IPS-18c (cell line): ENCODE results near the gene FRMD6.
A peak's percentile ranks its signal among the peaks of the same experiment; 100 is the strongest.

Experiments used
- H3K4me3 ChIP-seq: 2 replicates; pipeline ENCODE4 v1.7.0; 2013; ENCODE audit warnings: low read depth, mild to moderate bottlenecking, low read length, moderate library complexity; ENCODE audit not compliant: insufficient read depth
- H3K9me3 ChIP-seq: one replicate; pipeline ENCODE4 v1.6.1; 2013; ENCODE audit warnings: mild to moderate bottlenecking, low read length, moderate library complexity; ENCODE audit not compliant: control insufficient read depth, insufficient read depth

Gene FRMD6

DNA sequence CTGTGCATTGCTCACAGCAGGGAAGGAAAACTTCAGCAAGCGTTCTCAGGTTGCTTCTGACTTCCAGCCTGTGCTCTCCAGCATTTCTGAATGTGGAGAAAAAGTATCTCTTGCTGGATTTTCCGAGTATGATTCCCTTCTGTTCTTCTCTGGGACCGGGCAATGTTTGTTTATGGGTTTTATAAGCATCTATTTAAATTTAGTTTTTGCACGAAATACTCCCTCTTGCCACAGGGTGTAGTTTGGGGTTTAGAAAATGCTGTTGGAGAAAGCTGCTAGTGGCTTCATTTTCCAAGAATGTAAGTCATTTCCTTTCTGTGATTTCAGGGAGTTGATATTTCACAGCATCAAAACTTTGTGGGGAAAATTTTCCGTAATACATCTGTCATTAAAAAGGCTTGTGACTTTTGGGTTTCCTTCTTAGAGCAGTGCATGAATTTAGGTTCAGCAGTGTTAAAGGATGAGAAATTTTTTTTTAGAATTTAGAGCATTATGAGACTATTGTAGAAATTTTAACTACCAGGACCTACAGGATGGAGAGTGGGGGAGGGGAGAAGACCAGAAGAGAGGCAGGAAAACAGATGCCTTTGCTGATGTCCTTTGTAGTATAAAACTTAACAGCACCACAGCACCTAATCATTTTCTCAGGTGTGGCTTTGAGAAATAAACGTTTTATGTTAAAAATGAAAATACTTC, 1.5 kb downstream of the FRMD6 start:
- Histone ChIP-seq H3K9me3 (no peaks in the 10 kb centered on the region), H3K4me3 (peak overlapping the region; percentile 91)

DNA sequence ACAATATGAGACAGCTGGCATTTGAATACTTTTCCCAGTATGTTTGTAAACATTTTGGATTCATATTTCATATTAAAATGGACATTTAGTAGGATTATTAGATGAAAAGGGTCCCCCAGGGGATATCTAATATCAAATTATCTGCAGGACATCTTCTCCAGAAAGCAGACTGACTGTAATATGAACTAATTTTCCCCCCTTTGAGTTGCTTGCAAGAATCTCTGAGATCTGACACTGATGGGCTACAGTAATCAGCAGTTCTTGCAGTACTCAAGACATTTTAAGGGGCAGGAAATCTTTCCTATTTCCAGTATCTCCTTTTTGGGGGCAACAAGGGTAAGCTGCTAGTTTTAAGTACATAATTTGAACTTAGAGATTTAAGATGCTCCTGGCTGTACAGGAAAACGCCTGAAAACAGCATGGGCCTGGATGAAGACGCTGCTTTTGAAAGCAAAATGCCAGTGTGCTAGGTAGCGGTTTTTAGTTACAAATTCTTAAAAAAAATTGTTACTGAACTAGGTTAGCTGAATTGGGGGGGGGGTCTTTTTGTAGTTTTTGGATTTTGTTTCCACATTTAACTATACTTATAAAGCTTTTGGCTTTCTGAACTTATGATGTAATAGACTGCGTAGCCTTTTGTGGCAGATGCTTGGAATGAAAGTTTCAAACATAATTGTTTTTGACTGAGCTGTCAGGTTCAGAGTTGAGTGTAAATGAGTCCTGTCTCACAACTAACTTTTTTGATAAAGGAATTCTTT, 2.2 kb downstream of the FRMD6 start:
- Histone ChIP-seq H3K9me3 (no peaks in the 10 kb centered on the region), H3K4me3 (no peak overlapping the region)

DNA sequence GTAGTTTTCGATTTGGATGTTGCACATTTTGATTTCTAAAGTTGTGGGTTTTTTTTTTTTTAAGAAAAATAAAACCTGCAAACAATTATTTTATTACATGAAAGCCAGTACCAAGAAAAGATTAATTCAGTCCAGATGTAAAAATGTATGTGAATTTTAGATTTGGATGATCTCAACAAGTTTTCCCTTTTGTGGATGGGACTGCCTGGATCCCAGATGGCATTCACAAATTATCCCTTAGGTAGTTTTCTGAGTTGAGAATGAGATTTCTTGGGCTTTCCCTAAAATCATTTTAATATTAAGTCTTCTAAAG, 2.8 kb downstream of the FRMD6 start:
- H3K4me3 ChIP-seq = no peak overlapping the region

DNA sequence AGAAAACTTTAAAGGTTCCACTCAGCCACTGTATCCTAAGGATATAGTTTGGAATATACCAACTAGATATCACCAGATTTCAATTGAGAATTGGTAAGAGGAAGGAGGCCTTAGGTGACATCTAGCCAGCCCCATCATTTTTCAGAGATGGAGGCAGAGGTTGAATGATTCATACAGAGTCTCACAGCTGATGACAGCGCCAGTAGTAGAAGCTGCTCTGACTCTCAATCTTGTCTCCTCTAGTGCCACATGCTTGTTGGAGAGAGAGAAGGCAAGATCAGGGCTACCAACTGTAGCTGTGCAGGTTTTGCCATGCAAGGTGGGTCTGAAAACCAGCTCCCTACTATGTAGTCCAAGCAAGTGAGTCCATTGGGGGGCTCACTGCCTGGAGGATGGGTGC, 6.1 kb downstream of the FRMD6 start:
- Histone ChIP-seq H3K4me3 (no peak overlapping the region), H3K9me3 (no peaks in the 10 kb centered on the region)

More for the DNA sequence above, 2.8 kb downstream of the FRMD6 start:
- no peaks in the 10 kb centered on the region for H3K9me3 ChIP-seq

DNA sequence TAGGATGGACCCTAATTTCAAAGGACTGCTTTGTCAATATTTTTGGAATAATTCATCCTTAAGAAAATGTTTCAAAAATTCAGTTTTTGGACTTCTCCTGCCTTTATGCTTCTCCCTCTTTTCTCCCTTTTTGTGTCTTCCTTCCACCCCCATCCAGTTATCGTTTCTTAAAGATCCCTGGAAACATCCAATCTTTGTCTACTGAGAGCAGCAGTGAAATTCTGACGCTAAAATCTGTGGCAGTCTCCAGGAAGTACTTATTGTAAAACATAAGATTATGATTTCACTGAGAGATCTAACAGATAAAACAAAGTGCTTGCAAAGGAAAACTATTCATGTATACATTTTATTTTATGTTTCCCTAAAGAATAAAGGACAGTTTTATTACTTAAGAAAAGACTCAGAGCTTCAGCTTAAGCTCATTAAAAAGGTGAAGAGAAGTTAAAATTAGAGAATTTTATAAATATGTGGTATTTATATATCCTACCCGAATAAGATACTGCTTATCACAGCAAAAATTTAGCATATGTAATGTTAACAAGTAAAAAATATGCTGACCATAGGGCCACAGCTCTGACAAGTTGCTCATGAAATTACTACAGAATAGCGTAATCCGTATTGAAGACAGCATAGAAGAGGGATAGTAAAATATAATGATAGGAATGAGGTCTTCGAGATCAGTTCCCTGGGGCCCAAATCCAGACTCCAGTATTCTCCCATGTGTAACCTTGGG, 6.9 kb downstream of the FRMD6 start:
- Histone ChIP-seq H3K9me3 (no peaks in the 10 kb centered on the region), H3K4me3 (no peak overlapping the region)

DNA sequence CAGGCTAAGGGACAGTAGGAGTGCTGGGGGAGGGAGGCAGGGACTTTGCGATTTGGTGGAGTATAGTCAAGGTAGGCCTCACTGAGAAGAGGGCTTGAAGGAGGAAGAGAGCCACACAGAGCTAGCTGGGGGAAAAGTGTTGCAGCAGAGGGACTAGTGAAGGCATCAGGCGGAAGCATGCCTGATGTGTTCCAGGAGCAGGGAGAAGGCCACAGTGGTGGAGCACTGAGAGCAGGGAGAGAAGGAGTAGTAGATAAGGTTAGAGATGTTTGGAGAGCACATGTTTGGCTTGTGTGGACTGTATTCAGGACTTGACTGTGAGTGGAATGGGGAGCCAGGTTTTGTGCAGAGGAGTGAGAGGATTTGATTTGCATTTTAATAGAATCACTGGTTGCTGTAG, 9.0 kb downstream of the FRMD6 start:
- Histone ChIP-seq H3K4me3 (no peak overlapping the region), H3K9me3 (no peaks in the 10 kb centered on the region)

DNA sequence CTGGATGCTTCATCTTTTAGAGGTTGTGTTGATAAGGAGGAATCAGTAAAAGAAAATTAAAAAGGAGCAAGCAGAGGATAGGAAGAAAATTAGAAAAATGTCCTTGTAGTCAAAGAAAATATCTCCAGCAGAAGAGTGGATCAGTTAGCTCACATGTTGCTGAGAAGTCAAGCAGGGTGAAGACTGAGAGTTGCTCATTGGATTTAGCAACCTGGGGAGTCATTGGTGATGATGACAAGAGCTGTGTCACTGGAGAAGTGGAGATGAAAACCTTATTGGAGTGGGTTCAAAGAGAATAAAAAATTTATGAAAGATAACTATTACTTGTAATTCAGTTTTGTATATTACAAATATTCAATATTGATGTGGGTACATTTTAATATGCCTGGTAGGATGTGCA, 9.8 kb downstream of the FRMD6 start:
- no peak overlapping the region for H3K4me3 ChIP-seq
- H3K9me3 ChIP-seq = no peaks in the 10 kb centered on the region

DNA sequence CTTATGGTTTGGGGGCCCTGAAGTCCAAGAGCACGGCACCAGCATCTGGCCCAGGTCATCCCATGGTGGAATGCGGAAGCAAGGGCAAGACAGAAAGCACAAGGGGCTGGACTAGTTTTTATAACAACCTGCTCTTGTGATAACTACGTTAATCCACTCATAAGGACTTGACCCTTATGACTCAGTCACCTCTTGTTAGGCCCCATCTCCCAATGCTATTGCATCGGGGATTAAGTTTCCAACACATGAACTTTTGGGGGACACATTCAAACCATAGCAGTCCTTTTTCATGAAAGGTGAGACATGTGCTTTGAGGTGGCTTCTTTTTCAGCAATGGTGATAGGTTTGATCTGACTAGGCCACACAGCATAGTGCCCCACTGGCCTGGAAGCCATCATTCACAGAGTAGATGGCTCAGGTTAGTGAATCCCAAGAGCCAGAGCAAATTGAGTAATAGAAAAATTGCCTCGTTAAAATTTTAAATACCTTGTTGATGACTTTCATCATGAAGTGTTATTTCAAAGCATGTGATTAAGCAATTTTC, 12.1 kb downstream of the FRMD6 start:
- H3K9me3 ChIP-seq = no peaks in the 10 kb centered on the region
- no peak overlapping the region for H3K4me3 ChIP-seq

DNA sequence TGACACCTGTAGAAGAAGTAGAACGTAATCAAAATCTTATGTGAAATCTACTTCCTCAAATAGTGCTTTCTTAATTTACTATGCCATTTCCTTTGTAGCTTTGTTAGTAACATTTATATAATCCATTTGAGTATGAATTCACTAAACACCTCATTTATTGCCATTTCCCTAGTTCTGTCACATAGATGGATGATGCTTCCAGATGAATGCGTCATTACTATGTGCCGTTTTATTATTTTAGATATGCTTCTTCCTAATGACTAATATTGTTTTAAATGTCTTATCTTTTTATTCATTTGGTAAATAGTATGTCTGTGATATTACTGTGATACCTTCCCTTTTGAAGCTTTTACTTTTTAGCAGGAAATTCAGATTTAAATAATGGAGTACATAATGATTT, 14.4 kb downstream of the FRMD6 start:
- Histone ChIP-seq H3K9me3 (no peaks in the 10 kb centered on the region), H3K4me3 (no peak overlapping the region)

DNA sequence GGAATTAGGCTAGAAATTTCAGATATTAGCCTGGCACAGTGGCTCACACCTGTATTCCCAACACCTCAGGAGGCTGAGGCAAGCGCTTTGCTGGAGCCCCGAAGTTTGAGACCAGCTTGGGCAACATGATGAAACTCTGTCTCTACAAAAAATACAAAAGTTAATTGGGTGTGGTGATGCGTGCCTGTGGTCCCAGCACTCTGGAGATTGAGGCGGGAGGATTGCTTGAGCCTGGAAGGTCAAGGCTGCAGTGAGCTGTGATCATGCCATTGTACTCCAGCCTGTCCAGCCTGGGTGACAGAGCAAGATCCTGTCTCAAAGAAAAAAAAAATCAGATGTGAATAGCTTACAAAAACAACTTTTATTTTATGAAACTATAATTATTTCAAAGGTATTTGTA, 15.1 kb downstream of the FRMD6 start:
- H3K9me3 ChIP-seq = no peaks in the 10 kb centered on the region

DNA sequence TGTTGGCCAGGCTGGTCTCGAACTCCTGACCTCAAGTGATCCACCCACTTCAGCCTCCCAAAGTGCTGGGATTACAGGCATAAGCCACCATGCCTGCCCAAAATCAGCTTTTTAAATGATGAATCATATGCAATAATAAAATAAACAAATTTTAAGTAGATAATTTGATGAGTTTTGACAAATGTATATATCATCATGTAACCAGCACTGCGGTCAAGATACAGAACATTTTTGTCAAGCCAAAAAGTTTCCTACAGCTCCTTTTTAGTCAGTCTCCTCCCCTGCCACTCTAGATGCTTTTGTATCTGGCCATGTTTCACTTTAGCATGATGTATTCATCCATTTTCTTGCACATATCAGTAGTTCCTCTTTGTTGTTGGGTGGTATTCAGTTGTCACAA, 17.2 kb downstream of the FRMD6 start:
- H3K4me3 ChIP-seq = no peak overlapping the region
- H3K9me3 ChIP-seq = no peaks in the 10 kb centered on the region

More for the DNA sequence above, 15.1 kb downstream of the FRMD6 start:
- H3K4me3 ChIP-seq = no peak overlapping the region

DNA sequence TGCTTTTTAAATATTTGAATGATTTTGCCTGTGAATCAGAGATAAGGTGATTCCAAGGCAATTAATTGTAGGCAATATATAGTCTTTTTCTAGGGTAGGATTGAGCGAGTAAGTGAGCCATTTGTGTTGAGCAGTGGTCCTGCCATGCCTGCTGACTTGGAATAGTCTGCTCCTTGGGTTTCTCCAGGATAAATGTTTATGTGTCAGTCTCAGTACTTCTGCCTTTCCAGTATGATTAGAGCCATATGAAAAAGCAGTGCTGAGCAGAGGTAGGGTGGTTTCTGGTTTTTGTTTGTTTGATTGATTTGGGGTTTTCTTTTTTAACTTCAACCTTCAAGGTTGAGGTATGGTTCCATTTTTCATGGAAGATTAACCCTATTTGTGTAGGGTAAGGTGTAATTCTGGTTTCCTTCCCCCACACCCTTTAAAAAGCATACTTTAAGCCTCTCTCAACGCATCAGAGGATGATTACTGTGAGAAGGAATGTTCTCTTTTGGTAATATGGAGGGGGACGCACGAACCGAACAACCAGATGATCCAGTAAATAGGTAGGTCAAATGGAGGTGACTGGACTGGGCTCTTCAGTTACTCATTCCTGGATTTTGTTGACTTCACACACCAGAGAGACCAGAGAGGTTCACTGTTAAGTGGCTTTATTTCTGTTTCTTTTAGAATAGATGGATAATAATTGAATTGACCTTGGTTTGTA, 22.7 kb downstream of the FRMD6 start:
- no peaks in the 10 kb centered on the region for H3K9me3 ChIP-seq
- H3K4me3 ChIP-seq = no peak overlapping the region

DNA sequence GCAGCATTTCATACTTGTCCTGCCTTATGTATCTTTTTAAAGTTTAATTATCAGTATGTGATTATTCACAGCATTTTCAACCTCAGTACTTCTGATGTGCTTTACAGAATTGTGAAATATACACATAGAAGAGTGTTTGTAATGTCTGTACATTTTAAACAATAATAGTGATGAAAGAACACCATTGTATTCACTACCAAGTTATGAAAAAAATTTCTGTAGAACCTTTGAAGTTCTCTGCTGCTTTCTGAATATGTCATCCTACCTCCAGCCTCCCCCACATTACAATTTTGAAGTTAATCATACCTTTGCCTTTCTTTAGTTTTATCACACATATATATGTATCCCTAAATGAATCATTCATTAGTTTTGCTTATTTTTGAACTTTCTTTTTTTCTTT, 24.8 kb downstream of the FRMD6 start:
- no peaks in the 10 kb centered on the region for H3K9me3 ChIP-seq
- H3K4me3 ChIP-seq = no peak overlapping the region

DNA sequence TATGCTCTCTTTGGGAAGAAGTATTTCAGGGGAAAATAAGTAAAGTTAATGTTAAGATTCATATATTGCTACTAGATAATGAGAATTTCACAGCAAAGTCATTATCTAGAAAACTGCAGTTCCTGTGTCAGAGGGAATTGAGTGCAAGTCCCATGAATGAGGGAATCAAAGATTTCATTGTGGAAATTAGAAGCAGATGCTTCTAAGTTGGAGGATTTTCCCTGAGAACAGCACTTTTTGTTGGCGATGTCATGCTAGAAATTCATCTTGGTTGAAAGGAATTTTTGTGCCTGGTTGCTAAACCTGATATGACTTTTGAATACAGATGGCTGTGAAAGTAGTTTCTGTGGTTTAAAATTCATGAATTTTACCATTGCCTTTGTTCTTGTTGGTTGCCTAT, 25.6 kb downstream of the FRMD6 start:
- H3K9me3 ChIP-seq = no peaks in the 10 kb centered on the region

DNA sequence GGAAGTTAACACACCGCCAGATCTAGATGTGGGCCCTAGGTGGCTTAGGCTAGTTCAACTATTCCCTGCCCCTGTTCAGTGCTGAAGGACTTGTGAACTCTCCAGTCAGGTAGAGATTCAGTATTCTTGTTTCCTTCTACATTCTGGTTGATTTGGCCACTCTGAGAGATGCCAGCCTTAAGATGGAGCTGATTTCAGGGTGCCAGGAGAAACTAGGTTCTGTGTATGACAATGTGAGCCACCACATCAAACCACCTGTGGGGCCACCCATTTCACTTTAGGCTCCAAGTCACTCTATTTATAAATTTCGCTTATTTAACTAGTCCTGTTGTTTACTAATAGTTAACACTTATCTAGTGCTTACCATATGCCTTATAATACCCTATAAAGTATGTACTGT, 26.0 kb downstream of the FRMD6 start:
- Histone ChIP-seq H3K9me3 (no peaks in the 10 kb centered on the region), H3K4me3 (no peak overlapping the region)

More for the DNA sequence above, 25.6 kb downstream of the FRMD6 start:
- H3K4me3 ChIP-seq = no peak overlapping the region

DNA sequence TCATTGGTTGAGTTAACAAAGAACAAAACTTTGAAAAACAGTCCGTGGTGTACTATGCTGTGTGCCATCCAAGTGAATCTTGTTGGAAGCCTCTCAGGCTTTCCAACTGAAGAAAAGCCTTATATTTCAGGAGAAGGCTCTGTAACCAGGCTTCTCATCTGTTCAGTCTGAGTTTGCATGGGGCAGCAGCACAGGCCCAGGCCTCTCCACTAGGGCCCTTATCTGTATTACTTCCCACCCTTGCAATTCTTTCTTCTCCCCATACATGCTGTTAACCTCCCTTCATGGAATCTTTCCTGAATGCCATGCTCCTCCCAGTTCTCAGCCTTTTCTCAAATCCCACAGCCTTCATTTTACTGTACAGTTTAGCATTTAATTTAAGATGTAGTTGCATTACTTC, 28.3 kb downstream of the FRMD6 start:
- Histone ChIP-seq H3K4me3 (no peak overlapping the region), H3K9me3 (no peaks in the 10 kb centered on the region)

DNA sequence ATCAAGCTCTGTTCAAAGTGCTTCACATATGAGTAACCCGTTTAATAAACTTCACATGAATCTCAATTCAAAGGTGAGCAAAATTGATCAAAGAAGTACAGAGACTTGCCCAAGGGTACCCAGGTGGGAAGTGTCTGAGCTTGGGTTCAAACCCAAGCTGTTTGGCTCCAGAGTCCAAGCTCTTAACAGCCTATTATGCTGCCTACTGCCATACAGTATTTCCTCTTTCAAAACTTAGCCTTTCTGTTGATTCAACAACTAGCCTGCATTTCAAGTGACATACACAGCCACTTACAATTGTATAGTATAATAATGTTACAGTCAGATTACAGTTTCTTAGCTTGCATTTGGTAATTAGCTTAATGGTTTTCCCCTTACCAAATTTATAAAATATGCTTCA, 29.7 kb downstream of the FRMD6 start:
- Histone ChIP-seq H3K4me3 (no peak overlapping the region), H3K9me3 (no peaks in the 10 kb centered on the region)
